Peyer's patch (tissue), 4 donors: ENCODE results near the gene IFNK. TPM values are rescaled to one million over a fixed set of nuclear protein-coding genes. Genes with fewer than 3 reads are reported as not detected.
A peak's percentile ranks its signal among the peaks of the same experiment; 100 is the strongest.

Experiments
- DNase-seq, 3 donors: peaks; one replicate each; pipeline ENCODE4 v3.0.0-alpha.2; 2017 to 2019
- H3K27ac ChIP-seq, 4 donors: fragments of 200-600 bp; sonication (generic); one replicate each; pipeline ENCODE4 v1.5.1; 2016 to 2019
- H3K27me3 ChIP-seq, 2 donors: fragments of 200-600 bp; sonication (generic); one replicate each; pipeline ENCODE4 v1.5.1; 2019
- H3K36me3 ChIP-seq, 3 donors: fragments of 200-600 bp; sonication (generic); one replicate each; pipeline ENCODE4 v1.5.1; 2016 to 2019
- H3K4me1 ChIP-seq, 4 donors: fragments of 200-600 bp; sonication (generic); one replicate each; pipeline ENCODE4 v1.5.1; 2016 to 2019
- H3K4me3 ChIP-seq, 4 donors: fragments of 200-600 bp; sonication (generic); 1 replicate in 3 of 4; 2 replicates in 1 of 4; pipeline ENCODE4 v1.5.1; 2016 to 2019; ENCODE audit warnings: mild to moderate bottlenecking in 1 of 4
- H3K9me3 ChIP-seq, 4 donors: fragments of 200-600 bp; sonication (generic); one replicate each; pipeline ENCODE4 v1.5.1; 2016 to 2019; ENCODE audit warnings: mild to moderate bottlenecking in 1 of 4
- POLR2A ChIP-seq, 2 donors: fragments of 450-650 bp; IDR thresholded peaks; one replicate each; pipeline ENCODE4 v1.5.1; 2017; ENCODE audit warnings: antibody characterized with exemption in 2 of 2, mild to moderate bottlenecking in 2 of 2, moderate library complexity in 2 of 2
- total RNA-seq, 4 donors: library from RNA; depleted of rRNA; stranded (reverse); fragments of >200 nt; gene quantifications; one replicate each; pipeline ENCODE4 v1.1.0, GENCODE V29; 2016
- TF ChIP-seq, protein P1 (sequence below), 6 experiments: fragments of 450-650 bp in 4 of 6; fragments of 200-600 bp in 2 of 6; sonication (generic) in 1 of 6; IDR thresholded peaks; one replicate each; pipeline ENCODE4 v1.5.1; 2017 to 2019; ENCODE audit warnings: antibody characterized with exemption in 6 of 6, mild to moderate bottlenecking in 3 of 6, moderate library complexity in 1 of 6

The IFNK gene
- total RNA-seq: not detected

DNA sequence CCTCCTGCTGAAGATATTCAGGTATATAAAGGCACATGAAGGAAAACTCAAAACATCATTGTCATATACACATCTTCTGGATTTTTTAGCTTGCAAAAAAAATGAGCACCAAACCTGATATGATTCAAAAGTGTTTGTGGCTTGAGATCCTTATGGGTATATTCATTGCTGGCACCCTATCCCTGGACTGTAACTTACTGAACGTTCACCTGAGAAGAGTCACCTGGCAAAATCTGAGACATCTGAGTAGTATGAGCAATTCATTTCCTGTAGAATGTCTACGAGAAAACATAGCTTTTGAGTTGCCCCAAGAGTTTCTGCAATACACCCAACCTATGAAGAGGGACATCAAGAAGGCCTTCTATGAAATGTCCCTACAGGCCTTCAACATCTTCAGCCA, at the start of gene IFNK:
Gene IFNK (plus strand): TSS at position 55 of the 400 bp plus-strand sequence. CDS start 47 bp downstream, at position 102.
- no peaks in the 10 kb centered on the region for H3K27me3 ChIP-seq
- H3K9me3 ChIP-seq: no peaks in the 10 kb centered on the region
- no peak within 1 kb of the TSS for H3K4me3 ChIP-seq
- no peak within 1 kb of the TSS for H3K27ac ChIP-seq
- H3K4me1 ChIP-seq: peaks cover 0 to 15% (median 5%) of the 10 kb centered on the region in 4 donors
- no peak for DNase-seq
- H3K36me3 ChIP-seq: no peaks in the 10 kb centered on the region
- no peak for TF ChIP-seq POLR2A (IDR thresholded peaks at IDR 0.05)
- TF ChIP-seq, protein P1, sequence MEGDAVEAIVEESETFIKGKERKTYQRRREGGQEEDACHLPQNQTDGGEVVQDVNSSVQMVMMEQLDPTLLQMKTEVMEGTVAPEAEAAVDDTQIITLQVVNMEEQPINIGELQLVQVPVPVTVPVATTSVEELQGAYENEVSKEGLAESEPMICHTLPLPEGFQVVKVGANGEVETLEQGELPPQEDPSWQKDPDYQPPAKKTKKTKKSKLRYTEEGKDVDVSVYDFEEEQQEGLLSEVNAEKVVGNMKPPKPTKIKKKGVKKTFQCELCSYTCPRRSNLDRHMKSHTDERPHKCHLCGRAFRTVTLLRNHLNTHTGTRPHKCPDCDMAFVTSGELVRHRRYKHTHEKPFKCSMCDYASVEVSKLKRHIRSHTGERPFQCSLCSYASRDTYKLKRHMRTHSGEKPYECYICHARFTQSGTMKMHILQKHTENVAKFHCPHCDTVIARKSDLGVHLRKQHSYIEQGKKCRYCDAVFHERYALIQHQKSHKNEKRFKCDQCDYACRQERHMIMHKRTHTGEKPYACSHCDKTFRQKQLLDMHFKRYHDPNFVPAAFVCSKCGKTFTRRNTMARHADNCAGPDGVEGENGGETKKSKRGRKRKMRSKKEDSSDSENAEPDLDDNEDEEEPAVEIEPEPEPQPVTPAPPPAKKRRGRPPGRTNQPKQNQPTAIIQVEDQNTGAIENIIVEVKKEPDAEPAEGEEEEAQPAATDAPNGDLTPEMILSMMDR (IDR thresholded peaks at IDR 0.05): no peak

DNA sequence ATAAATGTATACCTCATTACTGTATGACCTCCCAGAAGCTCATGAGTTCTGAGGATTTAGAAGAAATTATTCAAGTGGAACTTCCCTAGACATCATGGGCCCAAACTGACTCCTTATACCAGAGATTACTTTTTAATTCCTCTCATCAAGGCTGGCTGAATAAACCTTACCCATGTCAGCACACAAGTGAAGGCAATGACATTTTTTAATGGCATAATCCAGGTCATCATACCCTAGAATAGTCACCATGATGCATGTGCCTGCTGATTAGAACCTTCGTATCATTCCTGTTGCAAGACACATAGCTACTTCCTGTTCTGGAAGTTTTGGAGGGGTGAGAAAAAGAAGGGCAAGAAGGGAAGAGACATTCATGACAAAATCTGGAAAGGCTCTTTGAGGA, 49.8 kb upstream of the IFNK start:
- no peaks in the 10 kb centered on the region for H3K27me3 ChIP-seq
- H3K4me3 ChIP-seq: no peak overlapping the region
- H3K4me1 ChIP-seq: peaks cover 0 to 44% (median 0%) of the 10 kb centered on the region in 4 donors
- H3K27ac ChIP-seq: peak overlapping the region in 1 of 4 donors; percentile 35
- no peaks in the 10 kb centered on the region for H3K9me3 ChIP-seq
- DNase-seq: no peak
- no peaks in the 10 kb centered on the region for H3K36me3 ChIP-seq
- TF ChIP-seq, protein P1 (IDR thresholded peaks at IDR 0.05): no peak
- no peak for TF ChIP-seq POLR2A (IDR thresholded peaks at IDR 0.05)

- no peak overlapping the region for H3K4me3 ChIP-seq
- H3K27ac ChIP-seq: peak overlapping the region in 2 of 4 donors; percentile 16 to 22
- DNase-seq: no peak
- H3K9me3 ChIP-seq: no peaks in the 10 kb centered on the region
- no peaks in the 10 kb centered on the region for H3K36me3 ChIP-seq
- H3K27me3 ChIP-seq: no peaks in the 10 kb centered on the region
- peaks cover 0 to 35% (median 0%) of the 10 kb centered on the region in 4 donors for H3K4me1 ChIP-seq
- TF ChIP-seq POLR2A (IDR thresholded peaks at IDR 0.05): no peak
- TF ChIP-seq, protein P1 (IDR thresholded peaks at IDR 0.05): no peak
These were observed 49.0 kb upstream of the IFNK start for GRCh38 chr9:27475057-27475595.

- H3K27ac ChIP-seq: peak overlapping the region in 1 of 4 donors; percentile 8
- TF ChIP-seq, protein P1 (IDR thresholded peaks at IDR 0.05): no peak
- no peak for TF ChIP-seq POLR2A (IDR thresholded peaks at IDR 0.05)
- H3K4me3 ChIP-seq: no peak overlapping the region
- H3K9me3 ChIP-seq: no peaks in the 10 kb centered on the region
- no peaks in the 10 kb centered on the region for H3K36me3 ChIP-seq
- H3K4me1 ChIP-seq: peaks cover 0 to 21% (median 0%) of the 10 kb centered on the region in 4 donors
- H3K27me3 ChIP-seq: no peaks in the 10 kb centered on the region
- no peak for DNase-seq
These were observed 47.1 kb upstream of the IFNK start for GRCh38 chr9:27476870-27477515.

DNA sequence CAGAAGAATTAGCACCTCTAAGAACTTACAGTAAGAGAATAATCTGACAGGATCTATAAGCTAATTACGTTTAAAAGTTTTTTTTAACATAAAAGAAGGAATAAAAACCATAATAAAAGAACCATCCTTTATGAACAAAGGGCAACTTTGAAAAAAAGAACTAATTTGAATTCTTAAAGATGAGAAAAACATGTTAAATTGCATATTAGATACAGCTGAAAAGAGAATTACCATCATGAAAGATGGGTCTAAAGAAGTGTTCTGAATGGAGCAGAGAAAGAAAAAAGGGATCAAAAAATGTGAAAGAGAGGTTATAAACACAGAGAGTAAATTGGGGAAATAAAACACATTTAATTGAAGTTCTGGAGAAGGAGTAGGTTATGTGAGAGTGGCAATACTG, 45.8 kb upstream of the IFNK start:
- Histone ChIP-seq H3K27me3 (no peaks in the 10 kb centered on the region), H3K9me3 (no peaks in the 10 kb centered on the region), H3K4me1 (peaks cover 0 to 16% (median 0%) of the 10 kb centered on the region in 4 donors), H3K36me3 (no peaks in the 10 kb centered on the region), H3K27ac (no peak overlapping the region), H3K4me3 (no peak overlapping the region)
- no peak for TF ChIP-seq POLR2A (IDR thresholded peaks at IDR 0.05)
- TF ChIP-seq, protein P1 (IDR thresholded peaks at IDR 0.05): no peak
- DNase-seq: no peak
